Measurements from ENCODE around the gene MRTO4.
"Not testable (repeated sequence)": the region's sequence is repeated elsewhere in the genome, so short reads cannot be mapped to it uniquely, and the experiment has no call there.

GRCh38 chr1:19285807-19286206 lies 34.2 kb downstream of the MRTO4 start:
- TF ChIP-seq, protein P1, sequence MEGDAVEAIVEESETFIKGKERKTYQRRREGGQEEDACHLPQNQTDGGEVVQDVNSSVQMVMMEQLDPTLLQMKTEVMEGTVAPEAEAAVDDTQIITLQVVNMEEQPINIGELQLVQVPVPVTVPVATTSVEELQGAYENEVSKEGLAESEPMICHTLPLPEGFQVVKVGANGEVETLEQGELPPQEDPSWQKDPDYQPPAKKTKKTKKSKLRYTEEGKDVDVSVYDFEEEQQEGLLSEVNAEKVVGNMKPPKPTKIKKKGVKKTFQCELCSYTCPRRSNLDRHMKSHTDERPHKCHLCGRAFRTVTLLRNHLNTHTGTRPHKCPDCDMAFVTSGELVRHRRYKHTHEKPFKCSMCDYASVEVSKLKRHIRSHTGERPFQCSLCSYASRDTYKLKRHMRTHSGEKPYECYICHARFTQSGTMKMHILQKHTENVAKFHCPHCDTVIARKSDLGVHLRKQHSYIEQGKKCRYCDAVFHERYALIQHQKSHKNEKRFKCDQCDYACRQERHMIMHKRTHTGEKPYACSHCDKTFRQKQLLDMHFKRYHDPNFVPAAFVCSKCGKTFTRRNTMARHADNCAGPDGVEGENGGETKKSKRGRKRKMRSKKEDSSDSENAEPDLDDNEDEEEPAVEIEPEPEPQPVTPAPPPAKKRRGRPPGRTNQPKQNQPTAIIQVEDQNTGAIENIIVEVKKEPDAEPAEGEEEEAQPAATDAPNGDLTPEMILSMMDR (IDR thresholded peaks at IDR 0.05; ENCODE audit: insufficient read depth, low read length, poor library complexity, severe bottlenecking) = not testable (repeated sequence)
- not testable (repeated sequence) for TF ChIP-seq EZH2phosphoT487 (conservative IDR thresholded peaks at IDR 0.05; ENCODE audit: low read length)

Data from SU-DHL-6 (cell line).